Lower leg skin (tissue), 4 donors: ENCODE measurements around the gene SIL1. TPM values are rescaled to one million over a fixed set of nuclear protein-coding genes. Genes with fewer than 3 reads are reported as not detected.

ENCODE experiments used
- DNase-seq, 2 donors: peaks; one replicate each; pipeline ENCODE4 v3.0.0-alpha.2; 2019; ENCODE audit warnings: low spot score in 2 of 2
- H3K4me3 ChIP-seq: fragments of 200-600 bp; sonication (generic); 2 replicates; pipeline ENCODE4 v1.5.1; 2017; ENCODE audit warnings: mild to moderate bottlenecking, low read depth; ENCODE audit not compliant: poor library complexity, severe bottlenecking
- CTCF ChIP-seq, 3 donors: fragments of 450-650 bp; IDR thresholded peaks; one replicate each; pipeline ENCODE4 v1.5.1; 2016; ENCODE audit warnings: antibody characterized with exemption in 3 of 3, mild to moderate bottlenecking in 3 of 3, moderate library complexity in 2 of 3
- POLR2A ChIP-seq, 2 donors: fragments of 450-650 bp; IDR thresholded peaks; one replicate each; pipeline ENCODE4 v1.6.1; 2016 to 2017; ENCODE audit warnings: antibody characterized with exemption in 2 of 2, mild to moderate bottlenecking in 1 of 2, moderate library complexity in 1 of 2
- WGBS, 2 donors: methylation state at CpG; one replicate each; pipeline ENCODE4 v1.1.5; 2018; 5-methylcytosine and 5-hydroxymethylcytosine counted together
- intact Hi-C: fragments of 100-400 bp; cut with DNase I; formaldehyde crosslinking; loops from one replicate; pipeline ENCODE4 v1.15.0; 2023; ENCODE audit warnings: low total_unique reads
- total RNA-seq, 4 donors: library from RNA; depleted of rRNA; stranded (reverse); fragments of >200 nt; gene quantifications; one replicate each; pipeline ENCODE4 v1.1.0, GENCODE V29; 2016

SIL1 gene
- total RNA-seq, 4 donors from 2014 or later, result 35.1 to 45.4 (median 39.3) TPM

- WGBS, 2 donors, result 88 to 89% methylated on average over 4 of the region's 4 CpGs
- intact Hi-C loops, result no loop called here
- TF ChIP-seq CTCF (IDR thresholded peaks at IDR 0.05), result no peak
- TF ChIP-seq POLR2A (IDR thresholded peaks at IDR 0.05), result no peak
- H3K4me3 ChIP-seq, result no peak overlapping the region
- no peak for DNase-seq
These were observed 35.7 kb downstream of the SIL1 start for GRCh38 chr5:139162448-139162847.

GRCh38 chr5:139158791-139159190 lies 39.4 kb downstream of the SIL1 start:
- 88 to 97% methylated on average over 1 of the region's 1 CpG for WGBS, 2 donors
- DNase-seq, result no peak
- H3K4me3 ChIP-seq, result no peak overlapping the region
- intact Hi-C loops, result no loop called here
- TF ChIP-seq POLR2A (IDR thresholded peaks at IDR 0.05) (no peak), CTCF (IDR thresholded peaks at IDR 0.05) (no peak)

- no peak overlapping the region for H3K4me3 ChIP-seq
- no peak for TF ChIP-seq POLR2A (IDR thresholded peaks at IDR 0.05)
- TF ChIP-seq CTCF (IDR thresholded peaks at IDR 0.05), result no peak
- no peak for DNase-seq
- intact Hi-C loops, result no loop called here
These were observed 40.6 kb downstream of the SIL1 start for GRCh38 chr5:139157556-139157955.

GRCh38 chr5:139156814-139157213 lies 41.4 kb downstream of the SIL1 start:
- H3K4me3 ChIP-seq, result no peak overlapping the region
- intact Hi-C loops, result no loop called here
- TF ChIP-seq CTCF (IDR thresholded peaks at IDR 0.05) (no peak), POLR2A (IDR thresholded peaks at IDR 0.05) (no peak)
- DNase-seq, result no peak
- 80 to 92% methylated on average over 1 of the region's 1 CpG for WGBS, 2 donors

GRCh38 chr5:139155333-139155732 lies 42.8 kb downstream of the SIL1 start:
- TF ChIP-seq POLR2A (IDR thresholded peaks at IDR 0.05) (no peak), CTCF (IDR thresholded peaks at IDR 0.05) (no peak)
- no peak for DNase-seq
- no peak overlapping the region for H3K4me3 ChIP-seq
- 84 to 93% methylated on average over 5 of the region's 5 CpGs for WGBS, 2 donors
- intact Hi-C loops, result no loop called here

GRCh38 chr5:139151902-139152301 lies 46.3 kb downstream of the SIL1 start:
- TF ChIP-seq CTCF (IDR thresholded peaks at IDR 0.05), result no peak
- no peak for TF ChIP-seq POLR2A (IDR thresholded peaks at IDR 0.05)
- no peak overlapping the region for H3K4me3 ChIP-seq
- no peak for DNase-seq
- WGBS, 2 donors, result 84 to 96% methylated on average over 7 of the region's 7 CpGs
- intact Hi-C loops, result no loop called here
